Left forelimb (tissue), 1 donor: Measurements from ENCODE around the gene CCR5AS.

Source experiments
- DNase-seq: peaks from one replicate; pipeline ENCODE4 v3.0.0-alpha.2; 2018; ENCODE audit warnings: low spot score

The CCR5AS gene

DNA sequence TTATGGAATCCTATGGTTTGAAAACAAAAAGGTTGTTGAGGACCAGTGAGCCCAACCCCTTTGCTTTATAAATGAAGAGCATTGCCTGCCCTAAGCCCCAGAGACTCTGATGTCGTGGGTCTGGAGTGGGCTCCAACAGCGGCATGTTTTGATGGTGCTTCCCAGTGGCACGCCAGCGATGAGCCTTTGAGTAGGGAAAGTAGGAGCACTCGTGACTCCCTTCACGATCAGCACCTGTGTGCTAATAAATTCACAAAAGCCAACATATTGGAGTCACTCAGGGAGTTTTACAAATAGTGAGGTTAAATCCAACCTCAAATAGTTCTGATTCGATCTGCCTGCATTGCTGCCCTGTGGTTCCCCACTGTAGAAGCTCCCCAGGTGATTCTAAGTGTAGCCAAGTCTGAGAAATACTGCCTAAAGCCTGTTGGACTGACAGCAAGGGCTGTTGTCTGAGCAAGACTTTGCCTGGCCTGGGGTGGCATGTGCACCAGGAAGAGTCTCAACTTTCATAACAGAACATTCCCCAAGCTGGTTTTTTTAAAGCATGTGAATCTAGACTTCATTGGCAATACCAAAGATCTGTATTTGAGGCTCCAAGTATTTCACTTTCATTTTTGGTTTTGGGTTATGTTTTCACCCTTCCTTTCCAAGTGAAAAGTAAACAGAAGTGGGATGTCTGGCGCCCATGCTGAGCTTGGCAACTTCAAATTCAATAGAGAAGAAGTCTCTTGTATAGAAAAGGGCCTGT is 26.2 kb downstream of the CCR5AS start:
- no peak for DNase-seq

DNA sequence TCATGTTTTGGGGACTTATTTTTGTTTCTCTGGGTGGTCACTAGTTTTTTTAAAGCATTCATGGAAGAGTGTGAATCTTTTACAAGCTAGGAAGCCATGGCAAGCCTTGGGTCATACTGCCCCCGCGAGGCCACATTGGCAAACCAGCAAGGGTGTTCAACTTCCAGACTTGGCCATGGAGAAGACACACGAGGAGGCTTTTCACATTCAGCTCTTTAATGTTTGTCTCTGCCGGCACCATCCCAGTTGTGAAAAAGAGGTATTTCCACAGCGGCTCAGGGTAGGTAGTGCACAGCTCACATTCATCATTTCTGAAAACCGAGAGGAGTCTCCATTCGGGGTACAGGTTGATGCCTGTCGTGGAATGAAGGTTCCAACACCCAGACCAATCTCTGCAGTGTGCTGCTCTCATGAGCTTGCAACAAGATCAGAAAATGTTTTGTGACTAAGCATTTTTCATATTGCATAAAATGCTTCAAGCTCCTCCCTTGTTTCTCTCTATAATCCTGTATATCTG is 28.4 kb downstream of the CCR5AS start:
- no peak for DNase-seq

DNA sequence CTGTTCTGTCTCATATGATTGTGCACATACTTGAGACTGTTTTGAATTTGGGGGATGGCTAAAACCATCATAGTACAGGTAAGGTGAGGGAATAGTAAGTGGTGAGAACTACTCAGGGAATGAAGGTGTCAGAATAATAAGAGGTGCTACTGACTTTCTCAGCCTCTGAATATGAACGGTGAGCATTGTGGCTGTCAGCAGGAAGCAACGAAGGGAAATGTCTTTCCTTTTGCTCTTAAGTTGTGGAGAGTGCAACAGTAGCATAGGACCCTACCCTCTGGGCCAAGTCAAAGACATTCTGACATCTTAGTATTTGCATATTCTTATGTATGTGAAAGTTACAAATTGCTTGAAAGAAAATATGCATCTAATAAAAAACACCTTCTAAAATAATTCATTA is 31.1 kb downstream of the CCR5AS start:
- no peak for DNase-seq

DNA sequence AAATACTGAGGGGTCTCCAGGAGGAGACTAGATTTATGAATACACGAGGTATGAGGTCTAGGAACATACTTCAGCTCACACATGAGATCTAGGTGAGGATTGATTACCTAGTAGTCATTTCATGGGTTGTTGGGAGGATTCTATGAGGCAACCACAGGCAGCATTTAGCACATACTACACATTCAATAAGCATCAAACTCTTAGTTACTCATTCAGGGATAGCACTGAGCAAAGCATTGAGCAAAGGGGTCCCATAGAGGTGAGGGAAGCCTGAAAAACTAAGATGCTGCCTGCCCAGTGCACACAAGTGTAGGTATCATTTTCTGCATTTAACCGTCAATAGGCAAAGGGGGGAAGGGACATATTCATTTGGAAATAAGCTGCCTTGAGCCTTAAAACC is 31.6 kb downstream of the CCR5AS start:
- no peak for DNase-seq

DNA sequence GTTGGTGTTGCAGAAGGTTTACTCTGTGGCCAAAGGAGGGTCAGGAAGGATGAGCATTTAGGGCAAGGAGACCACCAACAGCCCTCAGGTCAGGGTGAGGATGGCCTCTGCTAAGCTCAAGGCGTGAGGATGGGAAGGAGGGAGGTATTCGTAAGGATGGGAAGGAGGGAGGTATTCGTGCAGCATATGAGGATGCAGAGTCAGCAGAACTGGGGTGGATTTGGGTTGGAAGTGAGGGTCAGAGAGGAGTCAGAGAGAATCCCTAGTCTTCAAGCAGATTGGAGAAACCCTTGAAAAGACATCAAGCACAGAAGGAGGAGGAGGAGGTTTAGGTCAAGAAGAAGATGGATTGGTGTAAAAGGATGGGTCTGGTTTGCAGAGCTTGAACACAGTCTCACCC is 32.1 kb downstream of the CCR5AS start:
- no peak for DNase-seq

DNA sequence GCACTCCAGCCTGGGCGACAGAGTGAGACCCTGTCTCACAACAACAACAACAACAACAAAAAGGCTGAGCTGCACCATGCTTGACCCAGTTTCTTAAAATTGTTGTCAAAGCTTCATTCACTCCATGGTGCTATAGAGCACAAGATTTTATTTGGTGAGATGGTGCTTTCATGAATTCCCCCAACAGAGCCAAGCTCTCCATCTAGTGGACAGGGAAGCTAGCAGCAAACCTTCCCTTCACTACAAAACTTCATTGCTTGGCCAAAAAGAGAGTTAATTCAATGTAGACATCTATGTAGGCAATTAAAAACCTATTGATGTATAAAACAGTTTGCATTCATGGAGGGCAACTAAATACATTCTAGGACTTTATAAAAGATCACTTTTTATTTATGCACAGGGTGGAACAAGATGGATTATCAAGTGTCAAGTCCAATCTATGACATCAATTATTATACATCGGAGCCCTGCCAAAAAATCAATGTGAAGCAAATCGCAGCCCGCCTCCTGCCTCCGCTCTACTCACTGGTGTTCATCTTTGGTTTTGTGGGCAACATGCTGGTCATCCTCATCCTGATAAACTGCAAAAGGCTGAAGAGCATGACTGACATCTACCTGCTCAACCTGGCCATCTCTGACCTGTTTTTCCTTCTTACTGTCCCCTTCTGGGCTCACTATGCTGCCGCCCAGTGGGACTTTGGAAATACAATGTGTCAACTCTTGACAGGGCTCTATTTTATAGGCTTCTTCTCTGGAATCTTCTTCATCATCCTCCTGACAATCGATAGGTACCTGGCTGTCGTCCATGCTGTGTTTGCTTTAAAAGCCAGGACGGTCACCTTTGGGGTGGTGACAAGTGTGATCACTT is 34.1 kb downstream of the CCR5AS start:
- no peak for DNase-seq

DNA sequence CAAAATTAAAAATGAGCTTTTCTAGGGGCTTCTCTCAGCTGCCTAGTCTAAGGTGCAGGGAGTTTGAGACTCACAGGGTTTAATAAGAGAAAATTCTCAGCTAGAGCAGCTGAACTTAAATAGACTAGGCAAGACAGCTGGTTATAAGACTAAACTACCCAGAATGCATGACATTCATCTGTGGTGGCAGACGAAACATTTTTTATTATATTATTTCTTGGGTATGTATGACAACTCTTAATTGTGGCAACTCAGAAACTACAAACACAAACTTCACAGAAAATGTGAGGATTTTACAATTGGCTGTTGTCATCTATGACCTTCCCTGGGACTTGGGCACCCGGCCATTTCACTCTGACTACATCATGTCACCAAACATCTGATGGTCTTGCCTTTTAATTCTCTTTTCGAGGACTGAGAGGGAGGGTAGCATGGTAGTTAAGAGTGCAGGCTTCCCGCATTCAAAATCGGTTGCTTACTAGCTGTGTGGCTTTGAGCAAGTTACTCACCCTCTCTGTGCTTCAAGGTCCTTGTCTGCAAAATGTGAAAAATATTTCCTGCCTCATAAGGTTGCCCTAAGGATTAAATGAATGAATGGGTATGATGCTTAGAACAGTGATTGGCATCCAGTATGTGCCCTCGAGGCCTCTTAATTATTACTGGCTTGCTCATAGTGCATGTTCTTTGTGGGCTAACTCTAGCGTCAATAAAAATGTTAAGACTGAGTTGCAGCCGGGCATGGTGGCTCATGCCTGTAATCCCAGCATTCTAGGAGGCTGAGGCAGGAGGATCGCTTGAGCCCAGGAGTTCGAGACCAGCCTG is 35.1 kb downstream of the CCR5AS start:
- DNase-seq, result no peak

DNA sequence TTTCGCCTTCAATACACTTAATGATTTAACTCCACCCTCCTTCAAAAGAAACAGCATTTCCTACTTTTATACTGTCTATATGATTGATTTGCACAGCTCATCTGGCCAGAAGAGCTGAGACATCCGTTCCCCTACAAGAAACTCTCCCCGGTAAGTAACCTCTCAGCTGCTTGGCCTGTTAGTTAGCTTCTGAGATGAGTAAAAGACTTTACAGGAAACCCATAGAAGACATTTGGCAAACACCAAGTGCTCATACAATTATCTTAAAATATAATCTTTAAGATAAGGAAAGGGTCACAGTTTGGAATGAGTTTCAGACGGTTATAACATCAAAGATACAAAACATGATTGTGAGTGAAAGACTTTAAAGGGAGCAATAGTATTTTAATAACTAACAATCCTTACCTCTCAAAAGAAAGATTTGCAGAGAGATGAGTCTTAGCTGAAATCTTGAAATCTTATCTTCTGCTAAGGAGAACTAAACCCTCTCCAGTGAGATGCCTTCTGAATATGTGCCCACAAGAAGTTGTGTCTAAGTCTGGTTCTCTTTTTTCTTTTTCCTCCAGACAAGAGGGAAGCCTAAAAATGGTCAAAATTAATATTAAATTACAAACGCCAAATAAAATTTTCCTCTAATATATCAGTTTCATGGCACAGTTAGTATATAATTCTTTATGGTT is 35.9 kb downstream of the CCR5AS start, which contains the start of gene CCR5:
Gene CCR5, plus strand, starts transcription at position 108 of the 680 bp plus-strand sequence. CDS start 1,957 bp downstream, outside the sequence.
- no peak for DNase-seq

DNA sequence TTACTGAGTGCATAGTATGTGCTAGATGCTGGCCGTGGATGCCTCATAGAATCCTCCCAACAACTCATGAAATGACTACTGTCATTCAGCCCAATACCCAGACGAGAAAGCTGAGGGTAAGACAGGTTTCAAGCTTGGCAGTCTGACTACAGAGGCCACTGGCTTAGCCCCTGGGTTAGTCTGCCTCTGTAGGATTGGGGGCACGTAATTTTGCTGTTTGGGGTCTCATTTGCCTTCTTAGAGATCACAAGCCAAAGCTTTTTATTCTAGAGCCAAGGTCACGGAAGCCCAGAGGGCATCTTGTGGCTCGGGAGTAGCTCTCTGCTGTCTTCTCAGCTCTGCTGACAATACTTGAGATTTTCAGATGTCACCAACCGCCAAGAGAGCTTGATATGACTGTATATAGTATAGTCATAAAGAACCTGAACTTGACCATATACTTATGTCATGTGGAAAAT is 37.2 kb downstream of the CCR5AS start:
- no peak for DNase-seq

DNA sequence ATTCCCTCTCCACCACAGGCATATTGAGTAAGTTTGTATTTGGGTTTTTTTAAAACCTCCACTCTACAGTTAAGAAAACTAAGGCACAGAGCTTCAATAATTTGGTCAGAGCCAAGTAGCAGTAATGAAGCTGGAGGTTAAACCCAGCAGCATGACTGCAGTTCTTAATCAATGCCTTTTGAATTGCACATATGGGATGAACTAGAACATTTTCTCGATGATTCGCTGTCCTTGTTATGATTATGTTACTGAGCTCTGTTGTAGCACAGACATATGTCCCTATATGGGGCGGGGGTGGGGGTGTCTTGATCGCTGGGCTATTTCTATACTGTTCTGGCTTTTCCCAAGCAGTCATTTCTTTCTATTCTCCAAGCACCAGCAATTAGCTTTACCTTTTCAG is 37.7 kb downstream of the CCR5AS start:
- DNase-seq, result no peak

DNA sequence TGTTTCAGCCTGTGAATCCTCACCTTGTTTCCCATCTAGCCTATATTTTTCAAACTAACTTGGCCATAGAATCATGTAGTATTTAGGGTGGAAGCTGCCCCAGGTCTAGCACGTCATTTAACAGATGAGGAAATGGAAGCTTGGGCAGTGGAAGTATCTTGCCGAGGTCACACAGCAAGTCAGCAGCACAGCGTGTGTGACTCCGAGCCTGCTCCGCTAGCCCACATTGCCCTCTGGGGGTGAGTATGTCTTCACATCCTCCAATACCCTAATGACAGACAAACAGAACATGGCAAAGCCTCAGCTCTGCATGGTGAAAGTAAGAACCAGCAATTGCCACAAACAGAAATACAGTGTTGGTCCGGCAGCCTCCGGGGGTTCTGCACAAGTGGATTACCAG is 38.3 kb downstream of the CCR5AS start:
- no peak for DNase-seq

DNA sequence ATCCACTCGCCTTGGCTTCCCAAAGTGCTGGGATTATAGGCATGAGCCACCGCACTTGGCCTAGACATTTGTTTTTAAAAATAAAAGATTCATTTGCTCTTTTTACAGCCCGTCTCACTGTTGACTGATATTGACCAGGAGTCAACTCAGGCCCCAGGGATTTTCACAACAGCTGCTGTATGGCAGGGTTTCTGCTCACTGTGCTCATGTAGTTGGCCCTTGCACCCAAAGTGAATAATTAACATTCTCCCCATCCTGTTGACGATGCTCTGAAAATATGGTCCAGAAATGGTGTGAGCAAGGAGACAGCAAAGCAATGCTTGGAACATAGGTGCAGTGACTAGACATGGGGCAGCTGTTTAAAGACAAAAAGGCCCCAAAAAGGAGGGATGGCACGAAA is 39.1 kb downstream of the CCR5AS start:
- DNase-seq, result no peak

DNA sequence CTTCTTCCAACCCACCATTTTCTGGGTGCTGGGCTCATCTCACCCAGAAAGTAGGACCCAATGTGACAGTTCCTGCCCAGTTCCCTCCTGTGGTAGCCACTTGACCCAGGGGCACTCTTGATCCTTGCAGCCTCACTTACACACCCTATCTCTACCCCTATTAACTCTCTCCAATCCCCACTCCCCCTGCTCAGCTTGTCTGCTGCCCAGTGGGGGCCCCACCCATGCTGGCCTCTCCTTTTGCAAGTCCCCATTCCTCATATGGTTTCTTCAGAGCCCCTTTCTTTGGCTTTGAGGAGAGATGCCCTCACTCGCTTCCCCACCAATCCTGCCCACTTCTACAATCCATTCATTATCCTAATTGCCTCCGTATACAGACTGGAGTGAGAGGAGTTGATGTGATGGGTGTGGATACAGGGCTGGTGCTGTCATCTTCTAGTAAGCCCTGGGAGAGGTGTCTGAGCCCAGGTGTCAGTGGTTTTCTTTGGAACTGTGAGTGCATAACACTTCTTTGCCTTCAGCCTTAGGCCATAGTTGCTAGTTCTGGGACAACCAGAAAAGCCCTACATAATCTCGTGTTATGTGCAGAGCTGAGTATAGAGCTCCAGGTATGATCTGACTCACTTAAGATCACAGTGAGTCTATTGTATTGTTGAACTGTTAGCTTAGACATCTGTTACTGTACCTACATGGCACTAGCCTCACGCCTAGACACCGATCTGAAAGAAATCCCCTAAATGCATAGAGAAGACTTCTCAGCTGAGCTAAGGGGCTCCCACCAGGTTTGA is 40.9 kb downstream of the CCR5AS start:
- DNase-seq, result no peak

DNA sequence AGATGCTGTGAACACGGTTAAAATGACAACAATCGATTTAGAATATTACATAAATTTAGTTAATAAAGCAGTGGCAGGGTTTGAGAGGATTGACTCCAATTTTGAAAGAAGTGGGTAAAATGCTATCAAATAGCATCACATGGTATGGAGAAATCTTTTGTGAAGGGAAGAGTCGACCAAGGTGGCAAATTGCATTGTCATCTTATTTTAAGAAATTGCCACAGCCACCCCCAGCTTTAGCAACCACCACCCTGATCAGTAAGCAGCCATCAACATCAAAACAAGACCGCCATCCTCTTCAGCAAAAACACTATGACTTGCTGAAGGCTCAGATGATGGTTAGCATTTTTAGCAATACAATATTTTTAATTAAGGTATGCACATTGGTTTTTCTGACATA is 41.8 kb downstream of the CCR5AS start:
- DNase-seq, result no peak

DNA sequence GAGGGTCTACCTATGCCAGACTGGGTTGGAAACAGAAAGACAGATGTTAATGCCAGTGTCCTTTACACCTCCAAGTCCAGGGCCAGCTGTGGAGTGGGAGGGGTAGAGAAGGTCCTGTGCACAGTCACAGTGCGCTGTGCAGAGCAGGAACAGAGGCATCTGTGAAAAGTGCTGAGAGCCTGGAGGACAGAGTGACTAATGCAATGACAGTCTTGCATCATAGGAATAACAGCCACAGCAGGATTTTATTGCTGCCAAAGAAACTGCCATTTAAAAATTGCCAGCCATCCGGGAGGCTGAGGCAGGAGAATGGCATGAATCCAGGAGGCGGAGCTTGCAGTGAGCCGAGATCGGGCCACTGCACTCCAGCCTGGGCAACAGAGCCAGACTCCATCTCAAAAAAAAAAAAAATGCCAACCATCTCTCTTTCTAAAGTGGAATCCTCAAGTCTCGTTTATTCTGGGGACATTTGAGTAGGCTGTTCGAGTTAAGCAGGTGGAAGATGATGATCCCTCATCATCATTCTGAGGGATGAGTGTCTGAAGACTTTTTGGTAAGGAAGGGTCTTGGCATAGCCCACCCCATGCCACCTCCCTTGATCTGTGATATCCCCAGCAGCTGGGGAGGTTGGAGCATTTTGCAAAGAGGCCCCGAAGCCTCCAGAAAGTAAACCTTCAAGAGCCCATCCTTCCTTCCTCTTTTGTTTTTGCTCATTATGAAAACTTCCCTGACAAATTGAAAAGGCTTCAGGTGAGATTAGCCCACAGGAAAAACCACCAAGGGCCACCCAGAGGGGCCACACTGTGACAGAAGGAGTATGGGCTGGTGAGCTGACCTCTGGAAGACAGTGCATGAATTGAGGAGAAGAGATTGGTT is 45.2 kb downstream of the CCR5AS start:
- no peak for DNase-seq

DNA sequence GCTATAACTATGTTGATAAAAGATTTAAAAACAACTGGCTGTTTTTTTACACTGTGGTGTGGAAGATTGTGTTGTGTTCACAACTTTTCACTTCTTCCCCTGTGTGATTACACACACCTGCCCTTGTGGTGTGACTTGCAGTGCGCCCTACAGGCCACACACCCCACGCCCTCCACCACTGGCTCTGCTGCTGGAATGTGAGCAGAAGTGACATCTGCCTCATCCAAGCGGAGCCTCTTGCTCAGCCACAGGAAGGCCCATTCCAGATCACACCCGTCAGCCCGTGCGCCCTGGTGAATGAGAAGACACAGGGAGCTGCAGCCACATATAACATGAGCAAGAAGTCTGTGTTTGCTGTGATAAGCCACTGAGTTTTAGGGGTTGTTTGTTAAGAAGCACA is 46.0 kb downstream of the CCR5AS start:
- no peak for DNase-seq

DNA sequence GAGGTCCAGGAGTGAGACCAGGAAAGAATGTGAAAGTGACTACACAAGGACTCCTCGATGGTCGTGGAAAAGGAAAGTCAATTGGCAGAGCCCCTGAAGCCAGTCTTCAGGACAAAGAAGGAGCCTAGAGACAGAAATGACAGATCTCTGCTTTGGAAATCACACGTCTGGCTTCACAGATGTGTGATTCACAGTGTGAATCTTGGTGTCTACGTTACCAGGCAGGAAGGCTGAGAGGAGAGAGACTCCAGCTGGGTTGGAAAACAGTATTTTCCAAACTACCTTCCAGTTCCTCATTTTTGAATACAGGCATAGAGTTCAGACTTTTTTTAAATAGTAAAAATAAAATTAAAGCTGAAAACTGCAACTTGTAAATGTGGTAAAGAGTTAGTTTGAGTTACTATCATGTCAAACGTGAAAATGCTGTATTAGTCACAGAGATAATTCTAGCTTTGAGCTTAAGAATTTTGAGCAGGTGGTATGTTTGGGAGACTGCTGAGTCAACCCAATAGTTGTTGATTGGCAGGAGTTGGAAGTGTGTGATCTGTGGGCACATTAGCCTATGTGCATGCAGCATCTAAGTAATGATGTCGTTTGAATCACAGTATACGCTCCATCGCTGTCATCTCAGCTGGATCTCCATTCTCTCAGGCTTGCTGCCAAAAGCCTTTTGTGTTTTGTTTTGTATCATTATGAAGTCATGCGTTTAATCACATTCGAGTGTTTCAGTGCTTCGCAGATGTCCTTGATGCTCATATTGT is 47.0 kb downstream of the CCR5AS start:
- no peak for DNase-seq

DNA sequence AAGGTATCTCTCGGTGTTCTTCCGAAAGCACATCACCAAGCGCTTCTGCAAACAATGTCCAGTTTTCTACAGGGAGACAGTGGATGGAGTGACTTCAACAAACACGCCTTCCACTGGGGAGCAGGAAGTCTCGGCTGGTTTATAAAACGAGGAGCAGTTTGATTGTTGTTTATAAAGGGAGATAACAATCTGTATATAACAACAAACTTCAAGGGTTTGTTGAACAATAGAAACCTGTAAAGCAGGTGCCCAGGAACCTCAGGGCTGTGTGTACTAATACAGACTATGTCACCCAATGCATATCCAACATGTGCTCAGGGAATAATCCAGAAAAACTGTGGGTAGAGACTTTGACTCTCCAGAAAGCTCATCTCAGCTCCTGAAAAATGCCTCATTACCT is 48.4 kb downstream of the CCR5AS start:
- no peak for DNase-seq

DNA sequence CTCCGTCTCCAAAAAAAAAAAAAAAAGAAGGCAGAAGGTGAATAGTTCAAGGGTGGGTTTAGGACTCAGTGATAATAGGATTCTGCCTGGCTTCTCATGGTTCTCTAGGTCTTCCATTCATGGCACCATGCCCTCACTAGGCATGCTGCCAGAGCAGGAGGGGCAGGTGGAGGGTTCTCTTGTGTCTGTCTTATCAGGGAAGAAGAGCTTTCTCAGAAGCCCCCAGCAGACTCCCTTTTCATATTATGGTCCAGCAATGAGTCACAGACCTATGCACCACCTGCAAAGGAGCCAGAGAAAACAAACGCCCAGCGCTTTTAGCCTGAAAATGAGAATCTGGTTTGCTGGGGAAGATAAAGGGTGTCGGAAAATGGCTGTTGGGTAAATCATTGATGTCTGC is 50.0 kb downstream of the CCR5AS start:
- DNase-seq, result no peak
